SU-DHL-6 (cell line): Measurements from ENCODE around the gene HRH4.

ENCODE experiments used
- CTCF ChIP-seq: fragments of 200-600 bp; sonication (generic); IDR thresholded peaks from one replicate; pipeline ENCODE4 v1.5.1; 2017; ENCODE audit warnings: antibody characterized with exemption, mild to moderate bottlenecking, low read length, moderate library complexity; ENCODE audit not compliant: insufficient read depth, poor library complexity, severe bottlenecking
- EZH2phosphoT487 ChIP-seq: fragments of 200-600 bp; sonication (generic), shearing (Covaris generic); conservative IDR thresholded peaks from 2 replicates; pipeline ENCODE4 v1.6.1; 2018; ENCODE audit warnings: mild to moderate bottlenecking, antibody characterized with exemption, low read length, moderate library complexity, mixed read lengths

- no peak for TF ChIP-seq CTCF
- TF ChIP-seq EZH2phosphoT487: no peak
Measured at GRCh38 chr18:24504401-24504800, 44.0 kb downstream of the HRH4 start.
